WTC11 (cell line): ENCODE measurements around the gene TRIM25. TPM values are rescaled to one million over a fixed set of nuclear protein-coding genes. Genes with fewer than 3 reads are reported as not detected.

ENCODE experiments used
- ATAC-seq: fragments of 200-7000 bp; cut with Tn5 transposase; 2 replicates; pipeline ENCODE4 v1.10.0; 2021; ENCODE audit warnings: mild to moderate bottlenecking, moderate library complexity
- CTCF ChIA-PET: fragments of 300-600 bp; sonication (Branson Sonifier 250); formaldehyde crosslinking; loops from one replicate; lab custom pipeline; 2021; ENCODE audit warnings: antibody characterized with exemption; lab: Charles Lee
- POLR2A ChIA-PET: fragments of 350-600 bp; sonication (Branson Sonifier 250); formaldehyde crosslinking; loops from one replicate; lab custom pipeline; 2021; ENCODE audit warnings: antibody characterized with exemption; lab: Charles Lee
- DNase-seq: peaks from one replicate; pipeline ENCODE4 v3.0.0; 2021; ENCODE audit warnings: low spot score
- H3K27ac Mint-ChIP-seq: 2 replicates; pipeline ENCODE4 v1.8.0; 2021; ENCODE audit warnings: mixed read lengths
- H3K27me3 Mint-ChIP-seq: 2 replicates; pipeline ENCODE4 v1.8.0; 2021; ENCODE audit warnings: low read depth, mild to moderate bottlenecking, moderate library complexity, mixed read lengths
- H3K36me3 Mint-ChIP-seq: 2 replicates; pipeline ENCODE4 v1.8.0; 2021; ENCODE audit warnings: mixed read lengths
- H3K4me1 Mint-ChIP-seq: 2 replicates; pipeline ENCODE4 v1.8.0; 2022; ENCODE audit warnings: mixed read lengths
- H3K4me3 Mint-ChIP-seq: 2 replicates; pipeline ENCODE4 v1.8.0; 2021; ENCODE audit warnings: mild to moderate bottlenecking, moderate library complexity, mixed read lengths
- H3K9me3 Mint-ChIP-seq: 2 replicates; pipeline ENCODE4 v1.8.0; 2021; ENCODE audit warnings: mixed read lengths
- AFF4 ChIP-seq: sonication (generic); formaldehyde crosslinking; IDR thresholded peaks from 2 replicates; pipeline ENCODE4 v1.8.1; 2023; ENCODE audit warnings: mild to moderate bottlenecking, missing genetic modification reagents, borderline replicate concordance
- CBFB ChIP-seq: sonication (generic); formaldehyde crosslinking; IDR thresholded peaks from 2 replicates; pipeline ENCODE4 v1.8.1; 2022; ENCODE audit warnings: mild to moderate bottlenecking, low read depth, missing genetic modification reagents
- CREB1 ChIP-seq: sonication (generic); formaldehyde crosslinking; IDR thresholded peaks from 2 replicates; pipeline ENCODE4 v1.8.0; 2023; ENCODE audit warnings: mild to moderate bottlenecking, missing genetic modification reagents
- CREM ChIP-seq: sonication (generic); formaldehyde crosslinking; IDR thresholded peaks from 2 replicates; pipeline ENCODE4 v1.8.1; 2022; ENCODE audit warnings: mild to moderate bottlenecking, missing genetic modification reagents, moderate library complexity
- GRHL2 ChIP-seq: fragments of 250-450 bp; sonication (Bioruptor Pico); IDR thresholded peaks from 2 replicates; pipeline ENCODE4 v1.8.0; 2022; ENCODE audit warnings: mild to moderate bottlenecking, moderate library complexity; ENCODE audit not compliant: insufficient replicate concordance, severe bottlenecking
- GTF2I ChIP-seq: fragments of 250-450 bp; sonication (Bioruptor Pico); conservative IDR thresholded peaks from 2 replicates; pipeline ENCODE4 v1.4.0; 2021; ENCODE audit warnings: mild to moderate bottlenecking
- JUN ChIP-seq: sonication (generic); formaldehyde crosslinking; IDR thresholded peaks from 2 replicates; pipeline ENCODE4 v1.8.0; 2023; ENCODE audit warnings: mild to moderate bottlenecking, missing genetic modification reagents
- NR1H2 ChIP-seq: sonication (generic); formaldehyde crosslinking; IDR thresholded peaks from 2 replicates; pipeline ENCODE4 v1.9.0; 2021; ENCODE audit warnings: mild to moderate bottlenecking, moderate library complexity, missing genetic modification reagents
- RELA ChIP-seq: sonication (generic); formaldehyde crosslinking; IDR thresholded peaks from 2 replicates; pipeline ENCODE4 v1.8.1; 2022; ENCODE audit warnings: missing genetic modification reagents, mild to moderate bottlenecking, borderline replicate concordance
- RORB ChIP-seq: fragments of 250-450 bp; sonication (Bioruptor Pico); IDR thresholded peaks from 2 replicates; pipeline ENCODE4 v1.9.0; 2021; ENCODE audit warnings: mild to moderate bottlenecking
- SMAD4 ChIP-seq: sonication (generic); formaldehyde crosslinking; IDR thresholded peaks from 2 replicates; pipeline ENCODE4 v1.8.0; 2022; ENCODE audit warnings: mild to moderate bottlenecking, missing genetic modification reagents
- ZBTB21 ChIP-seq: sonication (generic); formaldehyde crosslinking; IDR thresholded peaks from 2 replicates; pipeline ENCODE4 v1.8.1; 2023; ENCODE audit warnings: mild to moderate bottlenecking, missing genetic modification reagents, borderline replicate concordance
- ZMAT4 ChIP-seq: fragments of 250-450 bp; sonication (Bioruptor Pico); IDR thresholded peaks from 2 replicates; pipeline ENCODE4 v1.9.0; 2021; ENCODE audit warnings: mild to moderate bottlenecking
- ZNF121 ChIP-seq: sonication (generic); formaldehyde crosslinking; IDR thresholded peaks from 2 replicates; pipeline ENCODE4 v1.8.0; 2023; ENCODE audit warnings: missing genetic modification reagents
- ZNF138 ChIP-seq: sonication (generic); formaldehyde crosslinking; conservative IDR thresholded peaks from 2 replicates; pipeline ENCODE4 v1.8.1; 2022; ENCODE audit warnings: mild to moderate bottlenecking, moderate library complexity, missing genetic modification reagents
- ZNF219 ChIP-seq: sonication (generic); formaldehyde crosslinking; IDR thresholded peaks from 2 replicates; pipeline ENCODE4 v1.8.0; 2023; ENCODE audit warnings: missing genetic modification reagents, mild to moderate bottlenecking, borderline replicate concordance
- ZNF232 ChIP-seq: sonication (generic); formaldehyde crosslinking; IDR thresholded peaks from 2 replicates; pipeline ENCODE4 v1.8.0; 2022; ENCODE audit warnings: mild to moderate bottlenecking, missing genetic modification reagents
- ZNF317 ChIP-seq: sonication (generic); formaldehyde crosslinking; IDR thresholded peaks from 2 replicates; pipeline ENCODE4 v1.8.1; 2023; ENCODE audit warnings: low read depth, mild to moderate bottlenecking, moderate library complexity, missing genetic modification reagents, borderline replicate concordance
- ZSCAN18 ChIP-seq: fragments of 250-450 bp; sonication (Bioruptor Pico); IDR thresholded peaks from 2 replicates; pipeline ENCODE4 v2.1.2; 2022; ENCODE audit warnings: mild to moderate bottlenecking, moderate library complexity
- total RNA-seq: library from RNA; stranded (reverse); gene quantifications from 3 replicates; pipeline ENCODE4 v1.2.3, GENCODE V29; 2021
- TF ChIP-seq, protein P1 (sequence below): sonication (generic); formaldehyde crosslinking; IDR thresholded peaks from 2 replicates; pipeline ENCODE4 v1.8.0; 2022; ENCODE audit warnings: mild to moderate bottlenecking, missing genetic modification reagents

Gene TRIM25
- total RNA-seq, 1 experiment from 2014 or later: 49.0 TPM

- no peak overlapping the region for H3K27ac Mint-ChIP-seq
- no peak for ATAC-seq
Observed at GRCh38 chr17:56876766-56877179, 37.1 kb downstream of the TRIM25 start.

DNA sequence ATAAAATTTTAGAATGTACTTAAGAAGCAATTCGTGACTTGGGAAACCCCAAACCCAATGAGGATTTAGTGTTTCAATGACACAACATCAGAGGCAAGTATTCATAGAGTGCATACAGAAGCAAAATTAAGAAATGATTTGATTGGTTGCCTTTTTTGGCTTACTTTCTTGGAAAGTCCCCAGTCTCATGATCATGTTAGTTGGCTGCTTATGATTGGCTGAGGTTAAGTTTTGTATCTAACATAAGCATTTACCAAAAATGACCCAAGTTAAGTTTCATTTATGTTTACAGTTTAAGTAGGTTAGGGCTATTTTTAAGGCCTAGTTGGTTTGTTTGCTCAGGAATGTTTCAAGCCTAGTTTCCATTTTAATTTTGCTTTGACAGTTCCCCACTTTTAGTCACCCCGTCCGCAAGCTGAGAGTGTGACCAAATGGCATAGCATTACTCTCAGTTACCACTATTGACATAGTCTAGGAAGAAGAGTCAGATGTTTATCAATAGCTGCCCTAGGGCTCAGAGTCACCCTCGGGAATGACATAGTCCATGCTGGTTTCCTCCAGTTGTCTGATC, 43.7 kb downstream of the TRIM25 start:
- ChIA-PET CTCF (interaction anchor here (0.9 to 1.3 kb wide), 2 partner anchors 33 to 50 kb away, joined by 3 read pairs; no protein-coding TSS in a partner anchor), POLR2A (no interaction called here)
- DNase-seq: no peak
- Mint-ChIP-seq H3K9me3 (no peaks in the 10 kb centered on the region), H3K36me3 (no peaks in the 10 kb centered on the region)
- TF ChIP-seq ZNF317 (peak; percentile 82), ZNF121 (no peak)
- TF ChIP-seq, all 79 proteins: peak for 1
- ATAC-seq: no peak
- Mint-ChIP-seq H3K4me3 (no peak overlapping the region), H3K27me3 (no peaks in the 10 kb centered on the region), H3K27ac (no peak overlapping the region; the same call in 1 of the 2 replicates), H3K4me1 (no peaks in the 10 kb centered on the region)

More at GRCh38 chr17:56876766-56877179, 37.1 kb downstream of the TRIM25 start:
- Mint-ChIP-seq H3K36me3 (no peaks in the 10 kb centered on the region), H3K4me3 (no peak overlapping the region), H3K27me3 (peaks cover 10% of the 10 kb centered on the region)
- CTCF ChIA-PET: no interaction called here
- DNase-seq: no peak
- TF ChIP-seq RELA (CRISPR knock-in tag): no peak
- no peak for TF ChIP-seq ZMAT4 (CRISPR knock-in tag)
- no peak for TF ChIP-seq CREB1
- no peak for TF ChIP-seq SMAD4 (CRISPR knock-in tag)
- no peak for TF ChIP-seq ZBTB21 (CRISPR knock-in tag)
- TF ChIP-seq, protein P1, sequence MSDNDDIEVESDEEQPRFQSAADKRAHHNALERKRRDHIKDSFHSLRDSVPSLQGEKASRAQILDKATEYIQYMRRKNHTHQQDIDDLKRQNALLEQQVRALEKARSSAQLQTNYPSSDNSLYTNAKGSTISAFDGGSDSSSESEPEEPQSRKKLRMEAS (CRISPR knock-in tag): no peak
- TF ChIP-seq GTF2I (CRISPR knock-in tag): no peak
- no peak for TF ChIP-seq JUN (CRISPR knock-in tag)
- TF ChIP-seq ZSCAN18 (CRISPR knock-in tag): no peak
- TF ChIP-seq ZNF219 (CRISPR knock-in tag): no peak
- no peak for TF ChIP-seq CBFB (CRISPR knock-in tag)
- TF ChIP-seq NR1H2 (CRISPR knock-in tag): no peak
- TF ChIP-seq AFF4: no peak
- TF ChIP-seq RORB (CRISPR knock-in tag): no peak
- no peak for TF ChIP-seq ZNF232
- no peak for TF ChIP-seq ZNF138 (CRISPR knock-in tag)
- no peak for TF ChIP-seq CREM (CRISPR knock-in tag)
- TF ChIP-seq GRHL2: no peak
- TF ChIP-seq, all 79 proteins: peak for 0
- POLR2A ChIA-PET: no interaction called here
- Mint-ChIP-seq H3K4me1 (no peaks in the 10 kb centered on the region), H3K9me3 (peaks cover 15% of the 10 kb centered on the region)
